ENCODE measurements around the gene PSMA3.
A peak's percentile ranks its signal among the peaks of the same experiment; 100 is the strongest.
"Not testable (repeated sequence)": the region's sequence is repeated elsewhere in the genome, so short reads cannot be mapped to it uniquely, and the experiment has no call there.

Gene PSMA3
- total RNA-seq = 39.6 to 56.7 (median 48.7) reads per million in 4 donors

- DNase-seq = peak; percentile 94 to 97 (median 96)
Measured at GRCh38 chr14:58244556-58245387, at the start of gene PSMA3. PSMA3 (plus strand) TSS chr14:58244843; CDS start chr14:58244921, 78 bp downstream.

DNA sequence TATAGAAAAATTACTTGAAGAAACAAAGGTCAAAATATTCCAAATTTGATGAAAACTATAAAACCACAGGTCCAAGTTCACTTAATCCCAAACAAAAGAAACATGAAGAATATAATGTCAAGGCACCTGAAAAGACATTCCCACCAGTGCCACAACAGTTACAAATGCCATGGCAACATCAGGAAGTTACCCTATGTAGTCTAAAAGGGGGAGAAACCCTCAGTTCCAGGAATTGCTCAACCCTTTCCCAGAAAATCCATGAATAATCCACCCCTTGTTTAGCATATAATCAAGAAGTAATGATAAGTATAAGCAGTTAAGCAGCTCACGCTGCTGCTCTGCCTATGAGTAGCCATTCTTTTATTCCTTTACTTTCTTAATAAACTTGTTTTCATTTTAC, 48.4 kb upstream of the PSMA3 start:
- no peak for DNase-seq

- no peak for DNase-seq
Measured at GRCh38 chr14:58198086-58198485, 46.6 kb upstream of the PSMA3 start.

DNA sequence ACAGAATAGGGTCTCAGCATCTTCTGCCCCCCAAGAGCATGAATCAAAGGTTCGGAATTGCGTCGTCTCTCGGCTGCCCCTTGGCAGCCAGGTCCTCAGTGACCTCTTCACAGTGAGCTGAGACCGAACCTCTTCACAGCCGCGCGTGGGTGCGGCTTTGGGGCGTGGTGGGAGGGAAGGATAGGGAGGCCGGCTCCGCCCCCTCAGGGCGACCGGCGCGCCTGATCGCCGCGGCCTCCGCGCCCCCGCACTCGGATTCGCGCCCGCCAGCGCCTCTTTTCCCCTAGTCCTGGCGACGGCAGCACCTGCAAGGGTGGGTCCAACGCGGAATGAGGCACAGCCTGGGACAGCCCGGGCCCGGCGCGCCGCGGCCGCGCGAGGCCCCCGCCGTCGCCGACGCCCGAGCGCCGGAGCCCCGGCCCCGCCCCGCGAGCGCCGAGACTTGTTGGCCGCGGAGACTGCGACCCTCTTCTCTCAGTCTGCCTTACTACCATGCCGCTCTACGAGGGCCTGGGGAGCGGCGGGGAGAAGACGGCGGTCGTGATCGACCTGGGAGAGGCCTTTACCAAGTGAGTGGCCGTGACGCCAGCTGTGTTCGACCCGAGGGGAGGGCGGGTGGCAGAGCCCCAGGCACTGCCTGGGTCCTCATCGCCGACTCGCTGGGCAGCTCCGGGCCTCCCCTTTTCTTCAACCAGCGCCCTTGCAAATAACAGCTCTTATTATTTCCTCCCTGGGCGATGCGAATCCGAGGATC, 44.7 kb upstream of the PSMA3 start, which contains the start of gene ACTR10:
Gene ACTR10 (plus strand): TSS at position 424 of the 754 bp plus-strand sequence. CDS start 69 bp downstream, at position 493.
- peak; percentile 63 to 86 (median 76) for DNase-seq

- DNase-seq = no peak
Measured at GRCh38 chr14:58200480-58200841, 44.2 kb upstream of the PSMA3 start.

- no peak for DNase-seq
Measured at GRCh38 chr14:58200846-58201245, 43.8 kb upstream of the PSMA3 start.

DNA sequence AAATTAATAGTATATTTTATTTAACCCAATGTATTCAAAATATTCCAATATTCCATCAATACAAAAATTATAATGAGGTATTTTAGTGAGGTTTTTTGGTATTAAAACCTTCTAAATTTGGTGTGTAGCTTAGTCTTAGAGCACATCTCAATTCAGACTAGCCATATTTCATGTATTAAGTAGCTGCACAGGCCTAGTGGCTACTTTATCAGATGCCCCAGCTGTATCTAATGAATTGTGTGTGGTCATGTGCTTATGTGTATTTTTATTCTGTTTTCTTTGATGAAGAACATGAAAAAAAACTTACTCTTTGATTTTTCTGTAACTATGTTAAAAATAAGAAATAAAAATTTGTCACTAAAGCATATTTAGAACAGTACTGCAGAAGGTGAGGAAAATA, 31.5 kb upstream of the PSMA3 start:
- DNase-seq = no peak

DNA sequence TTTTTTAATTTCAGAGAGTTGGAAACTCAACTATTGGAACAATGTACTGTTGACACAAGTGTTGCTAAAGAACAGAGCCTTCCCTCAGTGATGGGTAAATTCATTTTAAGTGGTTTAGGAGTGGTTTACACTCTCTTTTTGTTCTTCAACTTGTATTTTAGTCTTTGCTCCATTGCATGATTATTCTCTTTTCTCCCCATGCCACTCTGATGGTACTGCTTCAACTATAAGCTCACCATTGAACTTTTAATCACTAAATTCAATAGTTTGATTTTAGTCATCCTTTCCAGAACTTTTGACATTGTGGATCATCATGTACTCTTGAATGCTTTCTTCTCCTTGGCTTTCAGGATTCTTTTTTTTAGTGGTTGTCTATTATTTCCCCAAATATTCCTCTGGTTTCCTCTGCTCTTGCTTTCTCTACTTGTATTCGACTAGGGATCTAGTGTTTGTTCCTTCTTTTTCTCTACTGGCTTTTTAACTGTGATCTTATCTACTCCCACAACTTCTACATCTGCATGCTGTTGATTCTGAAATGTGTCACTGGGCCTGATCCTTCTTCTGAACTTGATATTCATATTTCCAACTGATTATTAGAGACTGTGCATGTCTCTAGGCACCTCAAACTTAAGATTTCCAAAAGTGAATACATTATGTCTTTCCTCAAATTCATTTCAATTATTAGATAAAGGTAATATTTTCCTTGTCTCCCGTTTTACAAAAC, 29.3 kb upstream of the PSMA3 start:
- DNase-seq = no peak

DNA sequence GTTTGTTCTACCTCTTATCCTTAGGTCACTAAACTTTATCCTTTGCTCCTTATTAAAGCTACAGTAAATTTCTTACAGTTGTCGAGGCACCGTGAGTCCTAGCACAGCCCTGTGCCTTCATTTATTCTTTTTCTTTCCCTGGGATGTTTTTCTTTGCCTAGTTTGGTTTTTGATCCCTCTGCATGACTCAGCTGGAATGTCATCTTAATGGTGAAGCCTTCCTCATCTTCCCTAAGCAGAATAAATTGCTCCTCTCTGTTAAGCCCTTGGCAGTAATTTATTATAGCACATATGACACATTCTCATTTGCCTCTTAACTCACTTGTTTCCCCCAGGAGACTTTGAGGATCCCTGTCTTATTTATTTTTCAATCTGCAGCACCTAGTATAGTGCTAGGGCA, 28.1 kb upstream of the PSMA3 start:
- DNase-seq = no peak

GRCh38 chr14:58227096-58227819, 17.4 kb upstream of the PSMA3 start:
- DNase-seq = no peak

DNA sequence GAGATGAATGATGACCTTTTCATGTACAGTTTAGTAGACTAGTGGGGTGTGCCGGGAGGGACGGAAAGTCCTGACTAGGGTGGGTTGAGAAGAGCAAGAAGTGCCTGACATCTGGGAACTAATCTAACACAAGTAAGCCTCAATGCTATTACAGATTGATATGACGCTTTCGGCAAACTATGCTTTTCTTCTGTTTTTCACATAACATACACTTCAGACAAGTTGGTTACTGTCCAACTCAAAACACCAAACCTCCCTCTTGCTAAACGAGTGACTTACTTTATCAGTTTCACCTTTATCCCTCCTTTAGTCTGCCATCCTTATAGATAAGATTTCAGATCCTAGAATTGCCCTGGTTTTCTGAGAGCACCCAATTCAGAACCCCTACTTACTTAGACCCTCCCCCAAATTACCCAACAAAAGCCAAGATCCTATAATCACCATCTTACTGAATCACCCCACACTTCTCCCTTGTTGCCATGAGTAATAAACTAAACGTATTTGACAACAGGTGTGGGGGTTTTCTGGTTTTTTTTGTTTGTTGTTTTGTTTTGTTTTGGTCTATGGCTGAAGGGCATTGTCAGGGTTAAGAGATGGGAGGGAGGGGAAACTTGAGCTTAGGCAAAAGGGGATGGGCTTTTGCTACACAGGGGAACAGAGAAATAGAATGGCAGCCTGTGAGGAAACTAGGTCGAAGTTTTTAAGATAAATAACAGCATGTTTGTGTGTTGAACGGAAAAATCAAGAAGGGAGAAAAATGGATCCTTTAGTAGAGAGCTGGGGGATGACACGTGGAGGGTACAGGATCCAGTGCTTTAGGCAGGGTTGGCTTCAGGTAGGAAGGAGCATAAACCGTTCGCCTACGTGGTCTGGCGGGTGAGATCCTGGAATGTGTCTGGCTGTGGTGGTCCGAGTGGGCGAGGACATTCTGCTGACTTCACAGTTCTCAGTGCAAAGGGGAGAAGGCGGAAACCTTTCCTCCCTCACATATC, 6.1 kb upstream of the PSMA3 start:
- no peak for DNase-seq

DNA sequence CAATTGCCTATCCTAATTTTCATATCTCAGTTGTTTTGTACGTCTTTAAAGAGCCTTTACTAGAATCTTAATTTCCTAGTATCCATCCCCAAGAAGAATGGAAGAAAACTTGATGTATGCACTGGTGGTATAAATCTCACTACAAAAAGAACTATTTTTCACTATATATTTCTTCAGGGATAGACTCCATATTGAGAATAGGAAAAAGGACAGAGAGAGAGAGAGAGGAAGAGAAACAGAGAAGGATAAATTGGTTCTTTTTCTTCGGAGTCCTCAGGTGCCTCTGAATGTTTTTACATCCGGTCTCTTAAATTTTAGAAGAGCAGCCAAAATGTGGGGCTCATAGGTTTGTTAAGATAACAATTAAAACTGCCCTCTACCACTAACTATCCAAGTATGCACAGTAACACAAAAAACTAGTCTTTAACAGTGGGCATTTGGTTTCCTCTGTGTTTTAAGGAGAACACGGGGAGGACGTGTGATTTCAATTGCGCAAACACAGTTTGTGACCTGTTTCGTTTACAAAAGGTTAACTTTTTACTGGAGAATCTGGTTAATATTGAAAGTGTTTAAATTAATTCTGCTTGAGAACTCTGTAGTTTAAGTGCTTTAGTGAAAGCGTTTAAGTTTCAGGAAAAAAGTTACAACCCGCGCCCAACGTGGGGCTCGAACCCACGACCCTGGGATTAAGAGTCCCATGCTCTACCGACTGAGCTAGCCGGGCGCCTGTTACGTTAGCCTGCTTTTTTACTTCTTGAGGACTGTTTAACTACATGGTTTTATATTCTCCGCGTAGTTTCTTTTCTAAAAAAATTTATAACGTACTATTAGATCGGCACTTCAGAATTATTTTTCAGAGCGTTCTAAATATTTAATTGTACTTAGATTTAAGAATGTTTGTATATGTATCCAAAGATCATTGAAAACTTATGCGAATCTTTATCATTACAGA, 5.1 kb upstream of the PSMA3 start:
- peak; percentile 52 to 85 (median 74) for DNase-seq

DNA sequence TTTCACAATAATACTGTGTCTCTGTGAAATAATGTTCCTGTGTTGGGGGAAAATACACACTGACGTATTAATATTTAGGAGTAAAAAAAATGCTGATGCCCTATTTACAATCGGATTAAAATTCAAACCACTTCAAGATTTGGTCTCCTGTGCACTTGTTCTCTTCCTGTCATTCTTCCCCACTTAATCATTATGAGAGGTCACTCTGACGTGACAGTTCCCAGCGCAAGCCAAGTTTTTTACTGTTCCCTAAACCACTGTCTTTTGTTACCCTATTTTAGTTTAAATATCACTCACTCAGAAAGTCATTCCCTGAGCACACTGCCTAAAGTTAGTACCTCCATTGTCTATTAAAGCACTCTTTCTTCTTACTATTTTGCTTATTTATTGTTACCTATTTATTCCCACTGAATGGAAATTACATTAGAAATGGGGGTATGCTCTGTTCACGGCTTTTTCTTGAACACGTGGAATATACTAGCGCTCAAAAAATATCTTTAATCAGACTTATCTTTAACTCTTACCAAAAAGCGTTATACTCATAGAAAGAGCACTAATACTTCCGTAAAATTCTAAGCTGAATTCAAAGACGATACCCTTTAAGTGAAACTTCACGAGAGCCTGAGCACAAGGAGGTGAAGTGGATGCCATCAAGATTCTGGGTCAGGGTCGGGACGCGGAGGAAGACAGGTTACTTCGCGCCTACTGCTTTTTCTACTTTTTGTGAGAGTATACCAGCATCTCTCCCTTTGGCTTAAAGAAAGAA, 670 bp upstream of the PSMA3 start:
- DNase-seq = no peak

DNA sequence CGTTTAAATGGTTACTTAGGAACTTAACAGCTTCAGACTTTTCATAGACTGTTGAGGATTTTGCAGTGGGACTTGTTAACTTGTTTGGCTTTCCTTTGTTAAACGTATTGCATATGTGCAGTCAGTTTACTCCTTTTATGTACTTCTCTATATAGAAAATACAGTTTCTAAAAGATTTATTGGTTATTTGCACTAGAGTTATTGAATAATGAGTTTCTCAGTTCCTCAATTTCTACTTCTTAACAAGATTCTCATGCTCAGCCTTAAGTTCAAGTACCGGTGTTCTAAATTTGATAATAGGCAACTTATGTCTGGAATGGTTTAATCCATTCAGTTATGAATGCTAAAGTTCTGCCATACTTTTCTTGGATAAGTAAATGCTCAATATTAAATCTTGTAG, 919 bp downstream of the PSMA3 start:
- no peak for DNase-seq

- no peak for DNase-seq
Measured at GRCh38 chr14:58249611-58250010, 5.0 kb downstream of the PSMA3 start.

DNA sequence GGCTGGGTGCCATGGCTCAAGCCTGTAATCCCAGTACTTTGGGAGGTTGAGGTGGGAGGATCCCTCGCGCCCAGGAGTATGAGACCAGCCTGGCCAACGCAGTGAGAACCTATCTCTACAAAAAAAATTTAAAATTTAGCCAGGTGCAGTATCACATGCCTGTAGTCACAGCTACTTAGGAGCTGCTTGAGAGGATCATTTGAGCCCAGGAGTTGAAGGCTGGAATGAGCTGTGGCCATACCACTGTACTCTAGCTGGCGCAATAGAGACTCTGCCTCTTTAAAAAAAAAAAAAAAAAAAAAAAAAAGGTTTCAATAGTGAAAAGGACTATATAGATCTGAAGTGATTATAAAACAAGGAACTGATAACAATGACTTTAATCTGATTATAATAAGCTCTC, 13.5 kb downstream of the PSMA3 start:
- no peak for DNase-seq

GRCh38 chr14:58262005-58262404, 17.4 kb downstream of the PSMA3 start:
- not testable (repeated sequence) for DNase-seq

DNA sequence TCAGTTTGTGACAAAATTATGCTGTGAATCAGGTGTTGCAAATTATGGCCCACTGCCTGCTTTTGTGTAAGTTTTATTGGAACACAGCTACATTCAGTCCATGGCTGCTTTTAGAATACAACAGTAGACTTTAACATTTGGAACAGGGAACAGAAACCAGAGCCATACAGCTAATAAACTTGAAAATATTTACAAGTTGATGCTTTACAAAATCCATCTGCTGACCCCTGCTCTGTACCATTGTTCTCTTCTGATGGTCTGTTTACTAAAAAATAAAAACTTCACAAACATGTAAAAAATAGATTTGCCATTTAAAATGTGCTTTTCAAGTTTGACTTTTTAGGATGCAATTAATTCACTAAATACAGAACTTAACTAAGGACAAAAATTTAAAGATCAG, 20.8 kb downstream of the PSMA3 start:
- DNase-seq = no peak

DNA sequence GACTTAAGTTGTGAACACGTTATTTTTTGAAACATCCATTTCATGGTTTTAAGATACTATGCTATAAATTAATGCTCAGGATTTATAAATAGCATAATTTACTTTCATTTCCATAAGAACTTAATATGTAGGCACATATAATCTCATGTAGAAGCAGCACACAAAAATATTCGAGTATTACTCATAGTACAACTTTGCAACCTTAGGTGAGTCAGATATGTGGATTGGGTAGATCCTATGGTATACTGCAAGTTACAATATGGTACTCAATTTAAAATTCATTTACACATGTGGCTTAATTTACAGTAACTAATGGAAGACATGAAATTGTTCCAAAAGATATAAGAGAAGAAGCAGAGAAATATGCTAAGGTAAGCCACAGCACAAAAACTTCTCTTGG, 26.0 kb downstream of the PSMA3 start:
- DNase-seq = no peak

Measured in T-helper 1 cell (primary cell).